Smooth muscle cell (in vitro differentiated cells): ENCODE measurements around the gene QSOX2. TPM values are rescaled to one million over a fixed set of nuclear protein-coding genes. Genes with fewer than 3 reads are reported as not detected.

Experiments used
- DNase-seq: peaks from one replicate; lab custom pipeline; 2025; ENCODE audit not compliant: unreplicated experiment; lab: John Stamatoyannopoulos, UW
- H2AFZ ChIP-seq: fragments of 200-600 bp; sonication (generic); 2 replicates; pipeline ENCODE4 v1.6.0; 2016; ENCODE audit warnings: antibody characterized with exemption, low read depth, mild to moderate bottlenecking
- H3F3A ChIP-seq: fragments of 200-600 bp; sonication (generic); 2 replicates; pipeline ENCODE4 v1.6.0; 2017; ENCODE audit warnings: antibody characterized with exemption, low read depth
- H3K27ac ChIP-seq: fragments of 200-600 bp; sonication (generic); 2 replicates; pipeline ENCODE4 v1.5.1; 2016; ENCODE audit warnings: low read depth, mild to moderate bottlenecking
- H3K27me3 ChIP-seq: fragments of 200-600 bp; sonication (generic); 2 replicates; pipeline ENCODE4 v1.6.1; 2016; ENCODE audit warnings: low read depth, mild to moderate bottlenecking
- H3K36me3 ChIP-seq: fragments of 200-600 bp; sonication (generic); 2 replicates; pipeline ENCODE4 v1.5.1; 2016; ENCODE audit warnings: low read depth
- H3K4me1 ChIP-seq: fragments of 200-600 bp; sonication (generic); 2 replicates; pipeline ENCODE4 v1.5.1; 2016; ENCODE audit warnings: low read depth
- H3K4me2 ChIP-seq: fragments of 200-600 bp; sonication (generic); 2 replicates; pipeline ENCODE4 v1.6.0; 2016; ENCODE audit warnings: mild to moderate bottlenecking
- H3K4me3 ChIP-seq: fragments of 200-600 bp; sonication (generic); 2 replicates; pipeline ENCODE4 v1.5.1; 2016; ENCODE audit warnings: mild to moderate bottlenecking
- H3K79me2 ChIP-seq: fragments of 200-600 bp; sonication (generic); 2 replicates; pipeline ENCODE4 v1.6.0; 2016; ENCODE audit warnings: low read depth, mild to moderate bottlenecking
- H3K9ac ChIP-seq: fragments of 200-600 bp; sonication (generic); 2 replicates; pipeline ENCODE4 v1.6.0; 2016; ENCODE audit warnings: low read depth
- H3K9me3 ChIP-seq: fragments of 200-600 bp; sonication (generic); replicated peaks from 2 replicates; pipeline ENCODE4 v1.5.1; 2016; ENCODE audit warnings: low read depth
- H4K20me1 ChIP-seq: fragments of 200-600 bp; sonication (generic); 2 replicates; pipeline ENCODE4 v1.6.0; 2016; ENCODE audit warnings: low read depth
- CTCF ChIP-seq: fragments of 200-600 bp; sonication (generic); IDR thresholded peaks from 2 replicates; pipeline ENCODE4 v1.5.1; 2017; ENCODE audit warnings: borderline replicate concordance, mild to moderate bottlenecking, antibody characterized with exemption; ENCODE audit not compliant: insufficient read depth, poor library complexity, severe bottlenecking
- WGBS: methylation state at CpG from one replicate; pipeline ENCODE4 v1.1.7; 2016; ENCODE audit warnings: low lambda C conversion rate; 5-methylcytosine and 5-hydroxymethylcytosine counted together
- polyA plus RNA-seq: library from polyadenylated mRNA; unstranded; fragments of >200 nt; fragmentation: Nextera tagmentation; extraction: Ambion mirVana; gene quantifications from 2 replicates; pipeline ENCODE4 v1.2.1, GENCODE V29; 2016
- total RNA-seq: library from RNA; depleted of rRNA; stranded (reverse); fragments of >200 nt; gene quantifications from 2 replicates; pipeline ENCODE4 v1.2.3, GENCODE V29; 2014

QSOX2 gene
- total and polyA plus RNA-seq, 2 experiments from 2014 or later, result 1.9 to 8.7 TPM

GRCh38 chr9:136180586-136180985 lies 65.0 kb downstream of the QSOX2 start:
- H3K27ac ChIP-seq, result no peak overlapping the region
- H3F3A ChIP-seq, result no peaks in the 10 kb centered on the region
- no peak overlapping the region for H3K9ac ChIP-seq
- no peaks in the 10 kb centered on the region for H4K20me1 ChIP-seq
- H3K4me2 ChIP-seq, result no peak overlapping the region
- no peaks in the 10 kb centered on the region for H3K79me2 ChIP-seq
- H3K9me3 ChIP-seq, result no peaks in the 10 kb centered on the region
- no peak for TF ChIP-seq CTCF
- no peak overlapping the region for H3K4me3 ChIP-seq
- no peaks in the 10 kb centered on the region for H3K27me3 ChIP-seq
- DNase-seq, result no peak
- WGBS, result 88% methylated on average over 11 of the region's 11 CpGs
- no peak overlapping the region for H2AFZ ChIP-seq
- no peaks in the 10 kb centered on the region for H3K36me3 ChIP-seq
- peaks cover 14% of the 10 kb centered on the region for H3K4me1 ChIP-seq

- TF ChIP-seq CTCF, result no peak
Observed at GRCh38 chr9:136179761-136180160, 65.9 kb downstream of the QSOX2 start.

GRCh38 chr9:136179101-136179616 lies 66.5 kb downstream of the QSOX2 start:
- TF ChIP-seq CTCF, result no peak
- no peak overlapping the region for H3K4me3 ChIP-seq
- H3K27ac ChIP-seq, result no peak overlapping the region
- no peak for DNase-seq
- no peaks in the 10 kb centered on the region for H3F3A ChIP-seq
- 89% methylated on average over 11 of the region's 12 CpGs for WGBS
- no peaks in the 10 kb centered on the region for H3K36me3 ChIP-seq
- no peaks in the 10 kb centered on the region for H3K79me2 ChIP-seq
- H3K4me2 ChIP-seq, result no peak overlapping the region
- no peak overlapping the region for H3K9ac ChIP-seq
- no peak overlapping the region for H2AFZ ChIP-seq
- H4K20me1 ChIP-seq, result no peaks in the 10 kb centered on the region
- peaks cover 21% of the 10 kb centered on the region for H3K4me1 ChIP-seq
- no peaks in the 10 kb centered on the region for H3K9me3 ChIP-seq
- no peaks in the 10 kb centered on the region for H3K27me3 ChIP-seq

More at GRCh38 chr9:136179761-136180160, 65.9 kb downstream of the QSOX2 start:
- Histone ChIP-seq H3K9ac (no peak overlapping the region), H3K36me3 (no peaks in the 10 kb centered on the region), H3K27ac (no peak overlapping the region), H4K20me1 (no peaks in the 10 kb centered on the region), H3F3A (no peaks in the 10 kb centered on the region), H3K4me3 (no peak overlapping the region), H2AFZ (no peak overlapping the region), H3K79me2 (no peaks in the 10 kb centered on the region), H3K4me2 (no peak overlapping the region), H3K4me1 (peaks cover 21% of the 10 kb centered on the region), H3K27me3 (no peaks in the 10 kb centered on the region), H3K9me3 (no peaks in the 10 kb centered on the region)
- WGBS, result 98% methylated on average over 11 of the region's 13 CpGs
- no peak for DNase-seq

- H3K36me3 ChIP-seq, result no peaks in the 10 kb centered on the region
- WGBS, result 54% methylated on average over 8 of the region's 8 CpGs
Observed at GRCh38 chr9:136178773-136179075, 66.9 kb downstream of the QSOX2 start.

More at GRCh38 chr9:136178773-136179075, 66.9 kb downstream of the QSOX2 start:
- Histone ChIP-seq H2AFZ (no peak overlapping the region), H3K9me3 (no peaks in the 10 kb centered on the region), H3K9ac (no peak overlapping the region), H3K27ac (no peak overlapping the region), H3K4me3 (no peak overlapping the region), H3K4me2 (no peak overlapping the region), H3K79me2 (no peaks in the 10 kb centered on the region), H3F3A (no peaks in the 10 kb centered on the region), H3K27me3 (no peaks in the 10 kb centered on the region), H3K4me1 (peaks cover 21% of the 10 kb centered on the region), H4K20me1 (no peaks in the 10 kb centered on the region)
- no peak for DNase-seq
- no peak for TF ChIP-seq CTCF
